Smooth muscle cell (in vitro differentiated cells): ENCODE results near the gene QSOX2. TPM values are rescaled to one million over a fixed set of nuclear protein-coding genes. Genes with fewer than 3 reads are reported as not detected.

Experiments
- DNase-seq: peaks from one replicate; lab custom pipeline; 2025; ENCODE audit not compliant: unreplicated experiment; lab: John Stamatoyannopoulos, UW
- H2AFZ ChIP-seq: fragments of 200-600 bp; sonication (generic); 2 replicates; pipeline ENCODE4 v1.6.0; 2016; ENCODE audit warnings: antibody characterized with exemption, low read depth, mild to moderate bottlenecking
- H3F3A ChIP-seq: fragments of 200-600 bp; sonication (generic); 2 replicates; pipeline ENCODE4 v1.6.0; 2017; ENCODE audit warnings: antibody characterized with exemption, low read depth
- H3K27ac ChIP-seq: fragments of 200-600 bp; sonication (generic); 2 replicates; pipeline ENCODE4 v1.5.1; 2016; ENCODE audit warnings: low read depth, mild to moderate bottlenecking
- H3K27me3 ChIP-seq: fragments of 200-600 bp; sonication (generic); 2 replicates; pipeline ENCODE4 v1.6.1; 2016; ENCODE audit warnings: low read depth, mild to moderate bottlenecking
- H3K36me3 ChIP-seq: fragments of 200-600 bp; sonication (generic); 2 replicates; pipeline ENCODE4 v1.5.1; 2016; ENCODE audit warnings: low read depth
- H3K4me1 ChIP-seq: fragments of 200-600 bp; sonication (generic); 2 replicates; pipeline ENCODE4 v1.5.1; 2016; ENCODE audit warnings: low read depth
- H3K4me2 ChIP-seq: fragments of 200-600 bp; sonication (generic); 2 replicates; pipeline ENCODE4 v1.6.0; 2016; ENCODE audit warnings: mild to moderate bottlenecking
- H3K4me3 ChIP-seq: fragments of 200-600 bp; sonication (generic); 2 replicates; pipeline ENCODE4 v1.5.1; 2016; ENCODE audit warnings: mild to moderate bottlenecking
- H3K79me2 ChIP-seq: fragments of 200-600 bp; sonication (generic); 2 replicates; pipeline ENCODE4 v1.6.0; 2016; ENCODE audit warnings: low read depth, mild to moderate bottlenecking
- H3K9ac ChIP-seq: fragments of 200-600 bp; sonication (generic); 2 replicates; pipeline ENCODE4 v1.6.0; 2016; ENCODE audit warnings: low read depth
- H3K9me3 ChIP-seq: fragments of 200-600 bp; sonication (generic); replicated peaks from 2 replicates; pipeline ENCODE4 v1.5.1; 2016; ENCODE audit warnings: low read depth
- H4K20me1 ChIP-seq: fragments of 200-600 bp; sonication (generic); 2 replicates; pipeline ENCODE4 v1.6.0; 2016; ENCODE audit warnings: low read depth
- WGBS: methylation state at CpG from one replicate; pipeline ENCODE4 v1.1.7; 2016; ENCODE audit warnings: low lambda C conversion rate; 5-methylcytosine and 5-hydroxymethylcytosine counted together
- polyA plus RNA-seq: library from polyadenylated mRNA; unstranded; fragments of >200 nt; fragmentation: Nextera tagmentation; extraction: Ambion mirVana; gene quantifications from 2 replicates; pipeline ENCODE4 v1.2.1, GENCODE V29; 2016
- total RNA-seq: library from RNA; depleted of rRNA; stranded (reverse); fragments of >200 nt; gene quantifications from 2 replicates; pipeline ENCODE4 v1.2.3, GENCODE V29; 2014
- TF ChIP-seq, protein P1 (sequence below): fragments of 200-600 bp; sonication (generic); IDR thresholded peaks from 2 replicates; pipeline ENCODE4 v1.5.1; 2017; ENCODE audit warnings: borderline replicate concordance, mild to moderate bottlenecking, antibody characterized with exemption; ENCODE audit not compliant: insufficient read depth, poor library complexity, severe bottlenecking

Gene QSOX2
- total and polyA plus RNA-seq, 2 experiments from 2014 or later, result 1.9 to 8.7 TPM

DNA sequence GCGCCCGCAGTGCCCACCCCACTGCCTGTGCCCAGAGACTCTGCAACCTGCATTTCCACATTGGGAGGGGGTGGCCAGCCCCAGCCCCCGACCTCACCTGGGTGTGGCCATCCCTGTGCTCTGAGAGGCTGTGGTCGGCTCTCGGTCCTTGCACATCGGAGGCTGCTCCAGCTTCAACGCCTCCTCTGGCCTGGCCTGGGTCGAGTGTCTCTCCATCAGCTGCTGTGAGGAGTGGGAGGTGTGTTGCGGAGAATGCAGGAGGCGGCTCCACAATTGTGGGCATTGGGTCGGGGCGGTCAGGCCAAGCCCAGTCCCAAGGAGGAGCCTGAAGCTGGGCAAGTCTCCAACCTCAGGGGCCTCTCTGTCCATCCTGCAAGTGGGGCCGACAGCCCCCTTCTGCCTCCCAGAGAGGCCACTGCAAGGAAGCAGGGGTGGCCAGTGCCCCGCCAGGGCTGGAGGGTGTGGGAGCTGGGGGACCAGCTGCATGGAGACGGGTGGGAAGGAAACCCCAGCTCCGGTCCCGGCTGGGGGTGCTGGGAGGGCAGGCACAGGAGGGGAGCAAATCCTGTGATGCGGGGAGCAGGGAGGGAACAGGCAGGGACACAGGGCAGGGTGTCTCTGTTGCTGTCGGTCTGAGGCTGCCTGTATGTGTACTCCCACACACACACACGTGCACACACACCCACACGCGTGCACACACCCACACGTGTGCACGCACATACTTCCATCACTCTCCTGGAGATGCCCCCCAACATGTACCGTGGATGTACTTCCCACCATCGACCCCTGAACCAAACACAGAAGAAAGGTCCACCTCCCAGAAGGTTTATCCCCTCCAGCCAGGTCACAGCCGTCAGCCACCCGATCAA is 29.4 kb upstream of the QSOX2 start:
- no peaks in the 10 kb centered on the region for H3K4me1 ChIP-seq
- no peaks in the 10 kb centered on the region for H3K9me3 ChIP-seq
- H3K9ac ChIP-seq, result no peak overlapping the region
- H4K20me1 ChIP-seq, result no peaks in the 10 kb centered on the region
- no peaks in the 10 kb centered on the region for H3F3A ChIP-seq
- no peak overlapping the region for H3K4me2 ChIP-seq
- H3K36me3 ChIP-seq, result no peaks in the 10 kb centered on the region
- TF ChIP-seq, protein P1, sequence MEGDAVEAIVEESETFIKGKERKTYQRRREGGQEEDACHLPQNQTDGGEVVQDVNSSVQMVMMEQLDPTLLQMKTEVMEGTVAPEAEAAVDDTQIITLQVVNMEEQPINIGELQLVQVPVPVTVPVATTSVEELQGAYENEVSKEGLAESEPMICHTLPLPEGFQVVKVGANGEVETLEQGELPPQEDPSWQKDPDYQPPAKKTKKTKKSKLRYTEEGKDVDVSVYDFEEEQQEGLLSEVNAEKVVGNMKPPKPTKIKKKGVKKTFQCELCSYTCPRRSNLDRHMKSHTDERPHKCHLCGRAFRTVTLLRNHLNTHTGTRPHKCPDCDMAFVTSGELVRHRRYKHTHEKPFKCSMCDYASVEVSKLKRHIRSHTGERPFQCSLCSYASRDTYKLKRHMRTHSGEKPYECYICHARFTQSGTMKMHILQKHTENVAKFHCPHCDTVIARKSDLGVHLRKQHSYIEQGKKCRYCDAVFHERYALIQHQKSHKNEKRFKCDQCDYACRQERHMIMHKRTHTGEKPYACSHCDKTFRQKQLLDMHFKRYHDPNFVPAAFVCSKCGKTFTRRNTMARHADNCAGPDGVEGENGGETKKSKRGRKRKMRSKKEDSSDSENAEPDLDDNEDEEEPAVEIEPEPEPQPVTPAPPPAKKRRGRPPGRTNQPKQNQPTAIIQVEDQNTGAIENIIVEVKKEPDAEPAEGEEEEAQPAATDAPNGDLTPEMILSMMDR, result no peak
- no peak overlapping the region for H2AFZ ChIP-seq
- no peak for DNase-seq
- H3K79me2 ChIP-seq, result no peaks in the 10 kb centered on the region
- no peak overlapping the region for H3K4me3 ChIP-seq
- H3K27ac ChIP-seq, result no peak overlapping the region
- peaks cover 16% of the 10 kb centered on the region for H3K27me3 ChIP-seq
- 90% methylated on average over 27 of the region's 28 CpGs for WGBS

DNA sequence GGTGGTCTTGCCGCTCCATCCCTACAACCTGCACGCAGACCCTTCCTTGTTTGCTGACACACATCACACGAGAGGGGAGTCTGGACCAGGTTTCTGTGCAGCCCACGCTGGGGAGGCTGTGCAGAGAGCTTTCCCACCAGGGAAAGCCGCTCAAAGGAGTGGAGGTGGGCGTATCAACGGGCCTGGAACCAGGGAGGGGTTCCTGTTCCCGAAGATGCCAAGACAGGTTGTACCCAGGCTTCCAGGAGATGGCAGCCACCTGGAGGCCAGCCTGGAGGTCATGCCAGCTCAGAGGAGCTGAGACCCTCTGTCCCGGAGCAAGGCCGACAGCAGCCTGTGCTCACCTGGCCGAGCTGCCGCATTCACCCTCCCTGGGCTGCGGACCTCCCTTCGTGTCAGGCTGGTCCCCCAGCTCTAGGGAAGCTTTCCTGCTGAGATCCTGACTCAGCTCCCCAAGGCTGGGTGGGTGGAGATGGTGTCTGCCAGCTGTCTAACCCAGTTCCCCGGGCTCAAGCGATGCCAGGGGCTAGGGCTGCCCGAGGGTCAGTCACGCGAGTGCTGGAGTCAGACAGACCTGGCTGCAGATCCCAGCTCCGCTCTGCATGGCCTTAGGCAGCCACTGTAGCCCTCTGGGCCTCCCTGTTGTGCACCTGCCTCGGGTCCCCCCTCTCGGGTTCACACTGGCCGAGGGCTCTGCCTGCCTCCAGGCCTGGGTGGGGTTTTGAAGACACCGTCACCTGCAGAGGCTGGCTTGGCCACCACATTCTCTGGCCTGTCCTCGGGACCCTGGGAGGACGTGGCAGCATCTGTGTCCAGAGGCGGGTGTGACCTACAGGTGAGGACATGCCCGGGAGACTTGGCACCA is 28.5 kb upstream of the QSOX2 start:
- H3K4me2 ChIP-seq, result no peak overlapping the region
- no peaks in the 10 kb centered on the region for H4K20me1 ChIP-seq
- TF ChIP-seq, protein P1, result no peak
- no peak overlapping the region for H3K9ac ChIP-seq
- H3K27me3 ChIP-seq, result peaks cover 16% of the 10 kb centered on the region
- no peaks in the 10 kb centered on the region for H3F3A ChIP-seq
- DNase-seq, result no peak
- H3K9me3 ChIP-seq, result no peaks in the 10 kb centered on the region
- H3K4me3 ChIP-seq, result no peak overlapping the region
- 91% methylated on average over 28 of the region's 28 CpGs for WGBS
- no peak overlapping the region for H2AFZ ChIP-seq
- no peaks in the 10 kb centered on the region for H3K4me1 ChIP-seq
- H3K36me3 ChIP-seq, result no peaks in the 10 kb centered on the region
- H3K27ac ChIP-seq, result no peak overlapping the region
- H3K79me2 ChIP-seq, result no peaks in the 10 kb centered on the region

DNA sequence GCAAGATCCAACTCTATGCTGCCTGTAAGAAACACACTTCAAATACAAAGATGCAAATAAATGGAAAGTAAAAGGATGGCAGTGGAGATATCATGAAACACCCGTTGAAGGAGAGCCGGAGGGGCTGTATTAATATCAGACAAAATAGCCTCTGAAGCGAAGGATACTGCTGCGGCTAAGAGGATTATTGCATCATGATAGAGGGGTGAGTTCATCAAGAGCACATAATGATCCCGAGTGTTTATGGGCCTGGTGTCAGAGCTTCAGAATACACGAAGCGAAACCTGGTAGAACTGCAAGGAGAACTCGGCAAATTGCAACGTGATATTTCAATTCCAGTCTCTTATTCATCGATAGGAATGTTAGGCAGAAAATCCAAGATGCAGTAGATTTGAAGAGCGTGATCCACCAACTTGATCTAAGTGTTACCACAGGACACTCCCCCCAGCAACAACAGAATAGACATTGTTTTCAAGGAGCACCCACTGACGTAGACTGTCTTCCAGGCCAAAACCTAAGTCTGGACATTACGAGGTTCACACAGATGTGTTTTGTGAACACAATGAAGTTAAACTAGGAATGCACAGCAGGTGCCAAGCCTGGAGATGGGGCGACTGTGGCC is 27.7 kb upstream of the QSOX2 start:
- H3K9me3 ChIP-seq, result no peaks in the 10 kb centered on the region
- no peak overlapping the region for H3K9ac ChIP-seq
- no peaks in the 10 kb centered on the region for H3K36me3 ChIP-seq
- H3F3A ChIP-seq, result no peaks in the 10 kb centered on the region
- no peaks in the 10 kb centered on the region for H3K4me1 ChIP-seq
- H3K27ac ChIP-seq, result no peak overlapping the region
- TF ChIP-seq, protein P1, result no peak
- H2AFZ ChIP-seq, result no peak overlapping the region
- H3K27me3 ChIP-seq, result peaks cover 10% of the 10 kb centered on the region
- H4K20me1 ChIP-seq, result no peaks in the 10 kb centered on the region
- no peaks in the 10 kb centered on the region for H3K79me2 ChIP-seq
- H3K4me3 ChIP-seq, result no peak overlapping the region
- no peak for DNase-seq
- WGBS, result 90% methylated on average over 14 of the region's 14 CpGs
- no peak overlapping the region for H3K4me2 ChIP-seq
